Neuronal stem cell (in vitro differentiated cells): Measurements from ENCODE around the gene MAT1A.
"Not testable (repeated sequence)": the region's sequence is repeated elsewhere in the genome, so short reads cannot be mapped to it uniquely, and the experiment has no call there.

Experiments
- DNase-seq: peaks from one replicate; pipeline ENCODE4 v3.0.0-alpha.2; 2013; ENCODE audit warnings: low spot score
- H2AFZ ChIP-seq: one replicate; pipeline ENCODE4 v1.6.1; 2013; ENCODE audit warnings: mild to moderate bottlenecking, low read length, inconsistent platforms
- H2AK5ac ChIP-seq: 2 replicates; pipeline ENCODE4 v1.6.1; 2013; ENCODE audit warnings: low read depth, mild to moderate bottlenecking, inconsistent platforms, low read length, moderate library complexity, mixed read lengths
- H2BK120ac ChIP-seq: 2 replicates; pipeline ENCODE4 v1.6.1; 2013; ENCODE audit warnings: low read depth, mild to moderate bottlenecking, inconsistent platforms, low read length, moderate library complexity, mixed read lengths
- H2BK12ac ChIP-seq: one replicate; pipeline ENCODE4 v1.6.1; 2013; ENCODE audit warnings: low read length, inconsistent platforms
- H2BK15ac ChIP-seq: 2 replicates; pipeline ENCODE4 v1.6.1; 2013; ENCODE audit warnings: mild to moderate bottlenecking, low read length, inconsistent platforms, mixed read lengths
- H2BK5ac ChIP-seq: one replicate; pipeline ENCODE4 v1.6.1; 2013; ENCODE audit warnings: inconsistent platforms, mild to moderate bottlenecking, low read length, moderate library complexity
- H3K14ac ChIP-seq: one replicate; pipeline ENCODE4 v1.6.1; 2013; ENCODE audit warnings: low read length, inconsistent platforms
- H3K18ac ChIP-seq: 2 replicates; pipeline ENCODE4 v1.6.1; 2013; ENCODE audit warnings: low read length, inconsistent platforms
- H3K23ac ChIP-seq: 2 replicates; pipeline ENCODE4 v1.6.1; 2013; ENCODE audit warnings: low read depth, mild to moderate bottlenecking, mixed read lengths, low read length, inconsistent platforms; ENCODE audit not compliant: poor library complexity
- H3K27ac ChIP-seq: replicated peaks from 3 replicates; pipeline ENCODE4 v1.5.1; 2013; ENCODE audit warnings: low read length, inconsistent platforms
- H3K27me3 ChIP-seq, 3 experiments: 2 replicates each; pipeline ENCODE4 v1.6.1; 2013; ENCODE audit warnings: low read length in 3 of 3, mild to moderate bottlenecking in 2 of 3, inconsistent platforms in 1 of 3, low read depth in 1 of 3, mixed read lengths in 1 of 3, moderate library complexity in 1 of 3; ENCODE audit not compliant: control insufficient read depth in 3 of 3, insufficient read depth in 3 of 3
- H3K36me3 ChIP-seq, 2 donors: replicated peaks in 1 of 2; 2 replicates each; pipeline ENCODE4 v1.6.1; 2013; ENCODE audit warnings: low read length in 2 of 2; ENCODE audit not compliant: control insufficient read depth in 2 of 2, insufficient read depth in 2 of 2
- H3K4ac ChIP-seq: 2 replicates; pipeline ENCODE4 v1.6.1; 2013; ENCODE audit warnings: inconsistent platforms, mild to moderate bottlenecking, low read length, moderate library complexity
- H3K4me1 ChIP-seq, 2 donors: 1 replicate in 1 of 2; 2 replicates in 1 of 2; pipeline ENCODE4 v1.6.1; 2013; ENCODE audit warnings: low read length in 2 of 2, low read depth in 1 of 2; ENCODE audit not compliant: control insufficient read depth in 2 of 2, insufficient read depth in 1 of 2
- H3K4me2 ChIP-seq: one replicate; pipeline ENCODE4 v1.6.1; 2013; ENCODE audit warnings: mild to moderate bottlenecking, low read length, inconsistent platforms; ENCODE audit not compliant: insufficient read depth, poor library complexity, severe bottlenecking
- H3K4me3 ChIP-seq, 2 donors: 2 replicates each; pipeline ENCODE4 v1.5.1; 2013; ENCODE audit warnings: low read length in 2 of 2, mild to moderate bottlenecking in 2 of 2, inconsistent platforms in 1 of 2, moderate library complexity in 1 of 2
- H3K79me1 ChIP-seq: one replicate; pipeline ENCODE4 v1.6.1; 2013; ENCODE audit warnings: low read depth, mild to moderate bottlenecking, inconsistent platforms, low read length, moderate library complexity
- H3K9ac ChIP-seq: one replicate; pipeline ENCODE4 v1.6.1; 2013; ENCODE audit warnings: mild to moderate bottlenecking, low read depth, low read length, inconsistent platforms; ENCODE audit not compliant: poor library complexity
- H3K9me3 ChIP-seq, 2 donors: replicated peaks in 1 of 2; 2 replicates each; pipeline versions ENCODE3 to v1.6.1; 2013; ENCODE audit warnings: low read length in 2 of 2, mild to moderate bottlenecking in 2 of 2, inconsistent platforms in 1 of 2, low read depth in 1 of 2, mixed read lengths in 1 of 2, moderate library complexity in 1 of 2; ENCODE audit not compliant: control insufficient read depth in 2 of 2, insufficient read depth in 1 of 2
- H4K8ac ChIP-seq: one replicate; pipeline ENCODE4 v1.6.1; 2013; ENCODE audit warnings: low read depth, mild to moderate bottlenecking, inconsistent platforms, low read length, moderate library complexity
- H4K91ac ChIP-seq: one replicate; pipeline ENCODE4 v1.6.1; 2013; ENCODE audit warnings: low read length, low read depth, mild to moderate bottlenecking, inconsistent platforms; ENCODE audit not compliant: poor library complexity
- WGBS, 2 donors: extraction: QIAGEN DNeasy Blood & Tissue Kit; methylation state at CpG; one replicate each; pipeline ENCODE4 v1.1.7; 2013; ENCODE audit warnings: missing lambda C conversion rate in 2 of 2, mixed read lengths in 1 of 2; ENCODE audit not compliant: insufficient read length in 2 of 2, insufficient replicate concordance in 1 of 2; ENCODE audit errors: extremely low coverage in 2 of 2; 5-methylcytosine and 5-hydroxymethylcytosine counted together

The MAT1A gene

GRCh38 chr10:80260295-80261243, 28.9 kb downstream of the MAT1A start:
- Histone ChIP-seq H3K18ac (peak overlapping the region; percentile 18), H3K36me3 (no peaks in the 10 kb centered on the region), H2BK15ac (no peak overlapping the region), H3K23ac (no peak overlapping the region), H4K8ac (no peak overlapping the region), H3K4ac (no peak overlapping the region), H3K14ac (no peak overlapping the region), H2AFZ (no peak overlapping the region), H3K4me2 (no peak overlapping the region), H2AK5ac (no peak overlapping the region), H2BK5ac (no peak overlapping the region), H3K79me1 (no peaks in the 10 kb centered on the region), H2BK120ac (no peak overlapping the region), H3K9me3 (peaks cover 0 to 5% of the 10 kb centered on the region in 2 donors), H2BK12ac (no peak overlapping the region), H3K4me1 (peaks cover 0 to 5% of the 10 kb centered on the region in 2 donors), H3K27me3 (no peaks in the 10 kb centered on the region), H4K91ac (no peak overlapping the region), H3K4me3 (no peak overlapping the region), H3K9ac (no peak overlapping the region), H3K27ac (no peak overlapping the region)
- WGBS, 2 donors = no CpG with 5 or more reads among the region's 19 CpGs
- DNase-seq = peak; percentile 50

- Histone ChIP-seq H3K27me3 (no peaks in the 10 kb centered on the region), H2BK120ac (no peak overlapping the region), H2AK5ac (no peak overlapping the region), H3K27ac (no peak overlapping the region), H3K9me3 (peaks cover 0 to 5% of the 10 kb centered on the region in 2 donors), H3K4me3 (no peak overlapping the region), H3K4me2 (no peak overlapping the region), H2BK12ac (no peak overlapping the region), H3K23ac (no peak overlapping the region), H2BK15ac (no peak overlapping the region), H3K4ac (no peak overlapping the region), H3K14ac (no peak overlapping the region), H4K91ac (no peak overlapping the region), H3K79me1 (no peaks in the 10 kb centered on the region), H3K4me1 (peaks cover 0 to 3% of the 10 kb centered on the region in 2 donors), H3K36me3 (no peaks in the 10 kb centered on the region), H2AFZ (no peak overlapping the region), H3K9ac (no peak overlapping the region), H2BK5ac (no peak overlapping the region), H3K18ac (no peak overlapping the region), H4K8ac (no peak overlapping the region)
- DNase-seq = no peak
- WGBS, 2 donors = no CpG with 5 or more reads among the region's 6 CpGs
Observed at GRCh38 chr10:80259405-80259871, 30.0 kb downstream of the MAT1A start.

- H3K27me3 ChIP-seq, H3K4me3 ChIP-seq, H2BK120ac ChIP-seq, H3K79me1 ChIP-seq, H3K27ac ChIP-seq, H2BK15ac ChIP-seq, H4K91ac ChIP-seq, H3K4ac ChIP-seq, H2BK12ac ChIP-seq, H2AFZ ChIP-seq, H2AK5ac ChIP-seq, H3K4me1 ChIP-seq, H3K36me3 ChIP-seq, H2BK5ac ChIP-seq, H3K14ac ChIP-seq, H3K9me3 ChIP-seq, H3K4me2 ChIP-seq, H3K23ac ChIP-seq, H3K9ac ChIP-seq: not testable (repeated sequence)
- Histone ChIP-seq H3K18ac (peak overlapping the region; percentile 89), H4K8ac (peak overlapping the region; percentile 94)
- no CpG with 5 or more reads among the region's 4 CpGs for WGBS, 2 donors
- peak; percentile 17 for DNase-seq
Observed at GRCh38 chr10:80256798-80257197, 32.7 kb downstream of the MAT1A start.

GRCh38 chr10:80254726-80255125, 34.7 kb downstream of the MAT1A start:
- not testable (repeated sequence) for H2AK5ac ChIP-seq, H2BK12ac ChIP-seq, H3K4me3 ChIP-seq, H3K9me3 ChIP-seq, H2AFZ ChIP-seq, H2BK120ac ChIP-seq, H3K4me2 ChIP-seq, H2BK15ac ChIP-seq, H4K91ac ChIP-seq, H3K79me1 ChIP-seq, H3K27ac ChIP-seq, H3K9ac ChIP-seq, H3K23ac ChIP-seq, H3K27me3 ChIP-seq, H4K8ac ChIP-seq, H3K4me1 ChIP-seq, H3K18ac ChIP-seq, H3K14ac ChIP-seq, H2BK5ac ChIP-seq, H3K36me3 ChIP-seq, H3K4ac ChIP-seq, DNase-seq
- WGBS, 2 donors = no CpG with 5 or more reads among the region's 2 CpGs
